ENCODE measurements around the gene ARHGAP26.

ARHGAP26 gene

GRCh38 chr5:143222287-143223231 is 452.4 kb downstream of the ARHGAP26 start:
- no peak for DNase-seq (ENCODE audit: low read depth)
- no peak for TF ChIP-seq CTCF (IDR thresholded peaks at IDR 0.05; ENCODE audit: low read length, missing control alignments)
- H3K4me3 ChIP-seq (replicated peaks; ENCODE audit: low read depth, low read length), result no peak overlapping the region

GRCh38 chr5:143224672-143225071 is 454.5 kb downstream of the ARHGAP26 start:
- no peak for TF ChIP-seq CTCF (IDR thresholded peaks at IDR 0.05; ENCODE audit: low read length, missing control alignments)

GRCh38 chr5:143225511-143225910 is 455.3 kb downstream of the ARHGAP26 start:
- TF ChIP-seq CTCF (IDR thresholded peaks at IDR 0.05; ENCODE audit: low read length, missing control alignments), result no peak
- H3K4me3 ChIP-seq (replicated peaks; ENCODE audit: low read depth, low read length), result no peak overlapping the region
- DNase-seq (ENCODE audit: low read depth), result no peak

More at GRCh38 chr5:143224672-143225071, 454.5 kb downstream of the ARHGAP26 start:
- DNase-seq (ENCODE audit: low read depth), result no peak
- H3K4me3 ChIP-seq (replicated peaks; ENCODE audit: low read depth, low read length), result no peak overlapping the region

- H3K4me3 ChIP-seq (replicated peaks; ENCODE audit: low read depth, low read length), result no peak overlapping the region
- DNase-seq (ENCODE audit: low read depth), result no peak
- no peak for TF ChIP-seq CTCF (IDR thresholded peaks at IDR 0.05; ENCODE audit: low read length, missing control alignments)
These were observed 456.2 kb downstream of the ARHGAP26 start for GRCh38 chr5:143226361-143226760.

- H3K4me3 ChIP-seq (replicated peaks; ENCODE audit: low read depth, low read length), result no peak overlapping the region
- no peak for TF ChIP-seq CTCF (IDR thresholded peaks at IDR 0.05; ENCODE audit: low read length, missing control alignments)
- DNase-seq (ENCODE audit: low read depth), result no peak
These were observed 456.7 kb downstream of the ARHGAP26 start for GRCh38 chr5:143226872-143227271.

- no peak for TF ChIP-seq CTCF (IDR thresholded peaks at IDR 0.05; ENCODE audit: low read length, missing control alignments)
- H3K4me3 ChIP-seq (replicated peaks; ENCODE audit: low read depth, low read length), result no peak overlapping the region
These were observed 457.1 kb downstream of the ARHGAP26 start for GRCh38 chr5:143227301-143227700.

More at GRCh38 chr5:143227301-143227700, 457.1 kb downstream of the ARHGAP26 start:
- no peak for DNase-seq (ENCODE audit: low read depth)

Data from fibroblast of pulmonary artery (primary cell).